Inferior parietal cortex (tissue), 1 donor: ENCODE results near the gene PHACTR2.
"Not testable (repeated sequence)": the region's sequence is repeated elsewhere in the genome, so short reads cannot be mapped to it uniquely, and the experiment has no call there.

Source experiments
- DNase-seq: peaks from one replicate; pipeline ENCODE4 v3.0.0-alpha.2; 2016; ENCODE audit errors: extremely low spot score

Gene PHACTR2

DNA sequence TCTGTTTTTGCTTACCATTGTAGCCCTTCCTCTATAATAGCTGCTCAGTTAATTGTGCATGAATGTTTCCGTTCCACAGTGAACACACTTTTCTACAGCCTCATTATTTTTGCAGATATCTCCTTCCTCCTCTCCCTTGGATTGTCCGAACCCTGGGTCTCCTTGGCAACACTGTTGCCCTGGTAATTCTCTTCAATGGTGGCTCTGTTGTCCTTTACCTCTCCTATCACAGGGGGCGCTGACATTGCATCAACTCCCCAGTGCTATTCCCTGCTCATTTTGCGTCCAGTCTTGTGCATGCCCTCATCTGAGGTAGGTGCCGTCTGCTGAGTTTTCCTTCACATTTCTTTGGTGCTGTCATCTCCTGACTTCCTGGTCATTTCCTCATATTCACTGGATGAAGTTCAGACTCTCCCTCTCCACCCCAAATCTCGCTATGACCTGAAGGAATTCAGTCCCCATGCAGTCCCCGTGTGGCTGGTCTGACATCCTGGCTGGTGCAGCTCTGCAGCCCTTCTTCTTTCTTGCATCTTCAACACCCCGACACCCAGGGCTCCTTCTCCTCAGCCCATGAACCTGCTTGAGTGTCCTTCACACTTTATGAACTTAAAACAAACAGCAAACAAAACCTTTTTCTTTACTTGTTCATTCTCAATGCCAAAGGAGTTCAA, 21.1 kb downstream of the PHACTR2 start:
- DNase-seq, result no peak

DNA sequence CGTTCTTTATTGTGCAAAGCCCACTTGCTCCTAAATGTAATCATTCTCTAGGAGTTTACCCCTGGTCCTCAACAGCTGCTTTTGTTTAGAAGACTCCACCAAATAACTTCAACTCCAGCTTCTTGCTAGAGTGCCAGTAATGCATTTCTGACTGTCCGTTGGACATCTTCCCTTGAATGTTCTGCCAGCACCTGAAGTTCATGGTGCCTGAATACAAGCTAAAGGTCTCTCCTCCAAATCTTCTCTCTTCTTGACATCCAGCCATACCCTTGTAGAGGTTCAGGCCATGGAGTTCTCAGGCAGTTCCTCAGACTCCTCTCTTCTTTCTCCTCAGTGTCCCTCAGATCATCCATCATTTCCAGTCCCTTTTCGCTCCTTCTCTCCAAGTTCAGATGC, 21.7 kb downstream of the PHACTR2 start:
- no peak for DNase-seq

DNA sequence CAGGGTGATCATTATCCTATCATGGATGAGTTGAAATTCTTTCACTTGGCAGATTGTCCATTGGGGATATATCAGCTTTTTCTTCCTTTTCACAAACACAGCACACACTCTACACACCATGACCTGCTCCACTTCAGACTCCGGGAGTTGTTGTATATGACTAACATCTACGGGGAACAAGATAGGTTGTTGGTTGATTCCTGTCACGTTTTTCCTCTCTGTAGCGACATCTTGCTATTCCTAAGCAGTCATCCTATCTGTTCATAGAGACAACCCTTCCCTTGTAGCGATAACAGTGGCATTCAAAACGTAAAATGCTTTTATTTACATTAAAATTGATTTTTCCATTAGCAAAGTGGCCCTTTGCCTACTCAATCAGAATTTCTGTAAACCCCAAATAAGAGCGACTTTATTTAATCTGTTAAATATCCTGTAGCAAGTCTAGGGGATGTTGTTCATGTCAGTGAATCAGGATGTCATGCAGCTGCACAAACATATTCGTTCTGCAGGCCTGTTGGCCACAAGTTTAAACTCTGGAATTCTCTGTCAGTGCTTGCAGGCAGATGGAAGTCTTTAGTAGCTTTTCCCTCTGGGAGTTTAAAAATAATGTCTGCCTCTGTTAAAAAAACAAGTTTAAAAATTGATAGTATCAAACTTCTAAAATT, 23.1 kb downstream of the PHACTR2 start:
- DNase-seq, result no peak

DNA sequence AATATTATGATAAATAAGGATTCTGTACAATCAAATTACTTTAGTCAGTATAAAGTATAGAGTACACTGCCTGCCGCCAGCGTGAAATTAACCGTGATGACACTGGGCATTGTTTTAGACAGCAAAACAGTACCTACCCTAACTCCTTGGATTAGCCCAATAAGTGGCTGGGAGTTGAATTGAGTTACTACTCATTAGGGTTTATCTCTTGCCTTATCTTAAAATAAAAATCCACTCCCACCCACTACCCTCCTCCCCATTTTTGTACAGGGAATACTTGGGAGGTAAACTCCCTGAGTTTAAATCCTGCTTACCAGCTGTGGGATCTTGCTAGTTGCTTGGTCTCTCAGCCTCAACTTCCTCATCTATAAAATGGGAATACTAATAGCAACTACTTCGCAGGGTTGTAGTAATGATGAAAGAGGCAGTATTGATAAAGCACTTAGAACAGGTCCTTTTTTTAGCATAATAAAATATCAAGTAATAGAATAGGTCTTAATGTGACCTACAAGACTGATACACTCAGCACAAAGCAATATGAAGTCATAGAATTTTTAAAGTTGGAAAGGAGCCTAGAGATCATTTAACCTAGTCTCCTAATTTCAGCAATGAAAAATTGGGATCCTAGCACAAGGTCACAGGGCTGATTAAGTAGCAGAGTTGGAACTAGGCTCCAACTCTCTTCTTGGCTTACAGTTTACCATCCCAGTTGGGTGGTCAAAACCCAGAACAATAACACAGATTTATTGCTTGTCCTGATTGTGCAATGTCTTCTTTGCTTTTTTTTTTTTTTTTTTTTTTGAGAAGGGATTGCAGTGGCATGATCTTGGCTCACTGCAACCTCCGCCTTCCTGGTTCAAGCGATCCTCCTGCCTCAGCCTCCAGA, 23.8 kb downstream of the PHACTR2 start:
- no peak for DNase-seq

DNA sequence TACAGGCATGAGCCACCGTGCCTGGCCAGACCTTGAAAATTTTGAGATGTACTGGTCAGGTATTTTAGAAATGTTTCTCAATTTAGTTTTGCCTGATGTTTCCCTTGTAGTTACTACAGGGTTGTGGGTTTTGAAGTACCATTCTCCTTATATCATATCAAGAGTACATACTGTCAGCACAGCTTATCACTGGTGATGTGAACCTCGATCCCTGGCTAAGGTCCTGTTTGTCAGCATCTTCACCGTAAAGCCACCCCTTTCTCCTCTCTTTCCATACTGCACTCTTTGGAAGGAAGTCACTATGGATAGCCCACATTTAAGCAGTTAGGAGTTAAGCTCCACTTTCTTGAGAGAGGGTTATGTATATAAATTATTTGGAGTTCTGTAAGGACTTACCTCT, 27.8 kb downstream of the PHACTR2 start:
- DNase-seq, result no peak

DNA sequence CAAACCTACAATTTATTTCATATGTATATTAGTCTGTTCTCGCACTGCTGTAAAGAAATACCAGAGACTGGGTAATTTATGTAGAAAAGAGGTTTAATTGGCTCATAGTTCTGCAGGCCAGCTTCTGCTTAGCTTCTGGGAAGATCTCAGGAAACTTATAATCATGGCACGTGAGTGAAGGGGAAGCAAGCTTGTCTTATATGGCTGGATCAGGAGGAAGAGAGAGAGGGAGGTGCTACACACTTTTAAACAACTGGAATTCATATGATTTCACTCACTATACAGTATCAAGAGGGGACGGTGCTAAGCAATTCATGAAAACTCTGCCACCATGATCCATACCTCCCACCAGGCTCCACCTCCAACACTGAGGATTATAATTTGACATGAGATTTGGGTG, 29.9 kb downstream of the PHACTR2 start:
- no peak for DNase-seq

DNA sequence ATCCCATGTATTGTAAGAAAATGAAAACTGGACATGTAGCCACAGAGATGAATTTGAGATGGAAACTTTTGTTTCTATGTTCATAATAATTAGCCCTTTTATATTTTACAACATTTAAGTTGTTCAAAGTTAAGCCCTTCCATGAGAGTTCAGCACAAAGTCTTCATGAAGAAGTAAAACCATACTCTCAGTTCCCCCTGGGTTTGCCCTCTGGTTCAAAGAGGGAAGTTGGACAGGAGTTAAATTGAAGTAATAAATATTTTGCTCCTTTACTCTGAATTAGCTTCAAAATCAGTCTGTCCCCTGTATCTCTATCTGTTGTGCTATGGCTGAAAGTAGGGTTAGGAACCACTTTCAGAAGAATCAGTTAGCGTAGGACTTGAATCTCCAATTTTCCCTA, 31.1 kb downstream of the PHACTR2 start:
- no peak for DNase-seq

DNA sequence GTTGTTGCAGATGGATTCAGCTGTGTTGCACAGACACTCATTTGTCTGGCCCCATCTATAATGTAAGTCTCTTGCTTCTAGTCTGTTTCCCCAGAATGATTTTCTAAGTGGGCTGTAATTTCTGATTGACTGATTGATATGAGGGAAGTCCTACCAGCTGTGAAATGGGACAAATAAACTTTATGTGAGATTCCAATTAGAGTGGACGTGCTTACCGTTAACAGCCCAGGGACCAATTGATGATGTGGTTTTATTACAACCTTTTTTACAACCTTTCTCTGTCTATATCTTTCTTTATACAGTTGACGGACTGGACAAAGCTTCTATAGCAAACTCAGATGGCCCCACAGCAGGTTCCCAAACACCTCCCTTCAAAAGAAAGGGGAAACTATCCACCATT, 33.9 kb downstream of the PHACTR2 start:
- DNase-seq, result no peak

DNA sequence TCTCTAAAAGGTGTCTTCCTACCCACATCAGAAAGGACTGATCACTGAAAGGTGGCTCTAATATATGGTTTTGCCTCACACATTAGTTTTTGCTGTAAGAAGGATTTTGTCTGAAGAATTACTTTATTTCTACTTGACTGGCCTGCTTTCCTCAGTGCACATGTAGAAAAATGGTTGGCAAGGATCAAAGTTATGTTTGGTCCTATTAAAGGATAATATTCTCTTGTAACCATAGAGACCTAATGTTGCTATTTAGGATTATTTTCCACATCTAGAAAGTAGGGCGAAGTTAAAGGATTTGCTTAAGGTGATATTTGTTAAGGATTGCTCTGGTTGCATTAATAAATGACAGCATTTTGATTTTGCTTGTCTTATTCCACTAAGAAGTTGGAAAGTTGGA, 40.7 kb downstream of the PHACTR2 start:
- DNase-seq, result no peak

DNA sequence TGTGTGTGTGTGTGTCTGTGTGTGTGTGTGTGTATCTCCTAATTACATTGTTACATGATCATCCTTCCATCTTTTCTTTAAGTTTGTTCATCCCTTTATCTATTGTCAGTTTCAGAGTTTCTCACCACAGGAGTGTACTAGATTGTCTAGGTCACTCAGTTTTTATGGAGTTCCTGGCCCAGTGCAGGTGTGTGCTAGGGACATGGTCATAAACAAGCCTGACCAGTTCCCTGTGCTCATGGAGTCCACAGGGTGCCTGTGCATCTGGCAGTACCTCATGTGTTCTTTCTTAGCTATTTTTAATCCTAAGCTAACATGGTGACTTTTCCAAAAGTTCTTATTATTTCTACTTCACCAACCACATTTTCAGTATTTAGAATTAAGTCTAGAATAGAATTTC, 43.9 kb downstream of the PHACTR2 start:
- no peak for DNase-seq

DNA sequence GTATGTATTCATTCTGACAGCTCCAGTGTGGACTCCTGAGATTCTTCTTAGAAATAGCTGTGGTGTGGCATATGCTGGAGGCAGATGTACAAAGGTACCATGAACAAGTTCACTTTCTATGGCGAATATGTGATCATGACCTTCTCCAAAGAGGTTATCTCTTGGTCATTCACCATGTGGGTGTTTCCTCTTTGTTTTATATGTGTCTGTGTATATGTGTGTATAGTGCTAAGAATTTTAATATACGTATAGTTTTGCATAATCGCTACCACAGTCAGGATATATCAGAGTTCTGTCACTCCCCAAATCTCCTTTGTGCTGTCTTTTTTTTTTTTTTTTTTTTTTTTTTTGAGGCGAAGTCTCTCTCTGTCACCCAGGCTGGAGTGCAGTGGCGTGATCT, 47.1 kb downstream of the PHACTR2 start:
- DNase-seq, result no peak

DNA sequence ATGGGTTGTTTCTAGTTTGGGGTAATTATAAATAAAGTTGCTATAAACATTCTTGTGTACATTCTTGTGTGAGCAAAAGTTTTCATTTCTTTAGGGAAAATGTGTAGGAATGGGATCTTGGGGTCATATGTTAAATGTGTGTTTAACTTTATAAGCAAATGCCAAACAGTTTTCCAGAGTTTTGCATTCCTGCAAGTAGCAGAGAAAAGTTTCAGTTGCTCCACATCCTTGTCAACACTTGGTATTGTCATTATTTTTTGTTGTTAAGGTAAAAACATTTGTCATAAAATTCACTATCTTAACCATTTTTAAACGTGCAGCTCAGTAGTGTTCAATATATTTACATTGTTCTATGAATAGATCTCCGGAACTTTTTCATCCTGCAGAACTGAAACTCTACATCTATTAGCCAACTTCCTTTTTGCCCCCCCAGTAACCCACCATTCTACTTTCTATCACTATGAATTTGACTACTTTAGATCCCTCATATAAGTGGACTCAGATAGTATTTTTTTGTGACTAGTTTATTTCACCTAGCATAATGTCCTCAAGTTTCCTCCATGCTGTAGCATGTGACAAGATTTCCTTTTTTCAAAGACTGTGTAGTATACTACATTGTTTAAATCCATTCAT, 48.4 kb downstream of the PHACTR2 start:
- no peak for DNase-seq

DNA sequence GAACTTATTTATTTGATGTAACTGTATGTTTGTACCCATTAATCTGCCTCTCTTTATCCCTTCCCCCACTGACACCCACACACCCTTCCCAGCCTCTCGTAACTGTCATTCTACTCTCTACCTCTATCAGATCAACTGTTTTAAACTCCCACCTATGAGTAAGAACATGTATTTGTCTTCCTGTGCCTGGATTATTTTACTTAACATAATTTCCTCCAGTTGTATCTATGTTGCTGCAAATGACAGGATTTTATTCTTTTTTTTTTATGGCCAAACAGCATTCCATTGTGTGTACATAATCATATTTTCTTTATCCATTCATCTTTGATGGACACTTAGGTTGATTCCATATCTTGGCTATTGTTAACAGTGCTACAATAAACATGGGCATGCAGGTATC, 49.3 kb downstream of the PHACTR2 start:
- no peak for DNase-seq

DNA sequence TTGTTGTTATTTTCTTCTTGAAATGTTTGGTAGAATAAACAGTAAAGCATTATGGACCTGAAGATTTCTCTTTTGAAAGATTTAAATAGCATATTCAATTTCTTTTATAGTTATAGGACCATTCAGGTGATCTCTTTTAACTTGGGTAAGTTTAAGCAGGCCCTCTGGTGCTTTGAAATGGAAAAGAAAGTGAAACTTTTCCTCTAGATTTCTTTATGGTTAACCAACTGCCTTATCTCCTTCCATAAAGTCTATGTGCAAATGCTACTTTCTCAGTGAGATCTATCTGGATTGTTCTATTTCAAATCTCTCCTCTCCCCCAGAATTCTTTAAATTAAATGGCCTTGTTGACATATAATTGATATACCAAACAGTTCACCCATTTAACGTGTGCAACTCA, 54.0 kb downstream of the PHACTR2 start:
- DNase-seq, result no peak

DNA sequence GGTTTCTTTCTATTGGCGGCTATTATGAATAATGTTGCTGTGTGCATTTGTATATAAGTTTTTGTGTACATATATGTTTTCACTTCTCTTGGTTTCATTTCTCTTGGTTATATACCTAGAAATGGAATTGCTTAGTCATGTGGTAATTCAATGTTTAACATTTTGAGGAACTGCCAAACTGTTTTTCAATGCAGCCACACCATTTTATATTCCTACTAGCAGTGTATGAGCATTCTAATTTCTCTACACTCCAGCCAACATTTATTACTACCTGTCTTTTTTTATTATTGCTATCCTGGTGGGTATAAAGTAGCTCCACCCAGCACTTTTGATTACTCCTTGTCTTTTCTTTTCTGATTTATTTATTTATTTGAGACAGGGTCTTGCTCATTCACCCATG, 54.8 kb downstream of the PHACTR2 start:
- DNase-seq, result no peak

DNA sequence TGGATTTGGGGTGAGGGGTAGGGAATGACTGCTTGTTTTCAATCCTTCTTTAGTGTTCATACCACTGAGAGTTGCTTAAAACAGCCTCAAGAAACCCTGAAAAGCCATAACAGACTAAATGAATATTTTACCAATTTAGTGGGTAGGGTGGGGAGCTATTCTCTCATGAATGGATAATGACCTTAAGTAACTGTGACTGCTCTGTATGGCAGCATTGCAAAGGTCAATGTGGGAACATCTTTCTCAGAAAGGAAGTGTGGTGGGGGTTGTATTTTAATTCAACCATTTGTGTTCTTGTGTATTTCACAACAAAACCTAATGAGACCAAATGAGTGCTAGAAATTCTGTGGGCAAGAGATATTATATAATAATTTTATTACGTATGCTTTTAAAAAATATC, 55.7 kb downstream of the PHACTR2 start:
- no peak for DNase-seq

DNA sequence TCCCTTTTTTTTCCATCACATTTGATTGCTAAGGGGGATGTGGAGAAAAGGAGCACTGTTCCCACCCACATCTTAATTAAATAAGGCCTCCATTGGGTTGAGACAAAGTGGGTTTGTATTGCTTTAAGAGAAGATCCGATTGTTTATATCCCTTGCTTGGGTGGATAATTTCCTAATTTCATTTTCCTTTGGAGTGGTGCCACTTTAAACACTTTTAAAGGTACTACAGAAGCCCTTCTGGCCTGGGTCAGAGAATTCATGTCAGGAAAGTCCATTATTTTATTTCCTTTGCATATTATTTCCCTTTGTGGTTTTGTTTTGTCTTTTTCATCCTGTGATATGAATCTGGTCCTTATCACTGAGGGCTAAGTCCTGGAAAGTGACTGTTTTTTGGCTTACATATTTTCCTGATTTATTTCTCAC, 56.9 kb downstream of the PHACTR2 start:
- DNase-seq, result no peak

DNA sequence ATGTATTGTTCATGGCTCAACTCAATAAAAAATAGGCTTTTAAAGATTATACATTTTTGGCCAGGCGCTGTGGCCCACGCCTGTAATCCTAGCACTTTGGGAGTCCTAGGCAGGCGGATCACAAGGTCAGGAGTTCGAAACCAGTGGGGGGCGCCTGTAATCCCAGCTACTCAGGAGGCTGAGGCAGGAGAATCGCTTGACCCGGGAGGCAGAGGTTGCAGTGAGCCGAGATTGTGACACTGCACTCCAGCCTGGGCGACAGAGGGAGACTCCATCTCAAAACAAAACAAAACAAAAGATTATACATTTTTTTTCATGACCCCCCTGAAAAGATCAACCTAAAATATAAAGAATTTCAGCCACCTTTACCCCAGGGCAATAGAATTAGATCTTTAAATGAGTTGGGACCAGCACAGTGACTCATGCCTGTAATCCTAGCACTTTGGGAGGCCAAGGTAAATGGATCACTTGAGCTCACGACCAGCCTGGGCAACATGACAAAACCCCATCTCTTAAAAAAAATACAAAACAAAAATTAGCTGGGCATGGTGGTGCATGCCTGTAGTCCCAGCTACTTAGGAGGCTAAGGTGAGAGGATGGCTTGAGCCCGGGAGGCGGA, 60.4 kb downstream of the PHACTR2 start:
- DNase-seq, result not testable (repeated sequence)

DNA sequence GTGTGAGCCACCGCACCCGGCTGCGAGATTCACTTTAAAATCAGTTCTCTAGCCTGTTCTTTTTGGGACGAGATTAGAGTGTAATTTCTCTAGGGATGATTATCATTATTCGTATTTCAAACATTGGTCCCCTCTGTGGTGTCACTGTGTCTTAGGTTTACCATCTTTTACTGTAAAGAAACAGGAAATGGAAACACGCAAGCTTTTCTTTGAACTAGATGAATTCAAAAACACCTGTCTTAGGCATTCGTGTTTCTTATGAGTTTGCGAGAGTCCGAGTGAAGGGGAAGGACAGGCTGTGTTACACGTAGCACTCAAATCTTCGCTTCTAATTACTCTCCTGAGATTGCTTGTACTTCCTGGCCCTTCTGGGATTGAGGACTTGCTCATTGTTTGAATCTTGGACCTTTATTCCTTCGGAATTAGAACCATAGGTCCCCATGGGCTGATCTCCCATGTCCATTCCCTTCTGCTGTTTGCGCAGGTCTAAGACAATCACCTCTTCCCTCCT, 61.6 kb downstream of the PHACTR2 start:
- DNase-seq, result no peak

DNA sequence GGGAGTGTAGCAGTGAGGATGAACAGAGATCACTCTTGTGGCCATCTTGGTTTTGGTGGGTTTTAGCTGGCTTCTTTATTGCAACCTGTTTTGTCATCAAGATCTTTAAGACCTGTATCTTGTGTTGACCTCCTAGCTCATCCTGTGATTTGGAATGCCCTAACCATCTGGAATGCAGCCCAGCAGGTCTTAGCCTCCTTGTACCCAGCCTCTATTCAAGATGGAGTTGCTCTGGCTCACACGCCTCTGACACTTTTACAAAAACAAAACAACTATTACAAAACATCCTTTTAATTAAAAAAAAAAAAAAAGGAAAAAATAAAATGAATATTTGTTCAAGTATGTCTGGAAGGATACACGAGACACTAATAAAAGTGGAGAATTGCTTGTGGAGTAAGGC, 62.4 kb downstream of the PHACTR2 start:
- DNase-seq, result no peak

DNA sequence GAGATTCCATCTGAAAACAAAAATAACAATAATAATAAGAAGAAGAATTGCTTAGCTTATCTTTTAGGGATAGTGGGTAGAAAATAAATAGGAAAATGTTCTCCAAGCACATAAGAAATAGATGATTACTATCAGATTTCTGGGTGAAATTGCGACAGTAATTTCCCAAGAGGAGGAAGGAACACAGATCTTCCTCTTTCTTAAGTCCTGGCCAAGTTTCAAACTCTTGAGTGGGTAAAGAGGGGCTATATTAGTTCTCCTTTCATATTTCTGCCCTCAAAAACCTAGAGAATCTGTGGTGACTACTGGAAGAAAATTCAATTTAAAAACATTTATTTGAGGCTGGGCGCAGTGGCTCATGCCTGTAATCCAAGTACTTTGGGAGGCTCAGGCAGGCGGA, 63.7 kb downstream of the PHACTR2 start:
- no peak for DNase-seq
